Measurements from ENCODE around the gene SEPTIN8.

GRCh38 chr5:132770476-132771159 is 6.4 kb downstream of the SEPTIN8 start:
- TF ChIP-seq CTCF (IDR thresholded peaks at IDR 0.05): no peak
- TF ChIP-seq EZH2 (IDR thresholded peaks at IDR 0.05; ENCODE audit: borderline replicate concordance, insufficient read depth, low read depth, low read length, poor library complexity, severe bottlenecking): no peak
